GM11168 (cell line): ENCODE results near the gene ZNF586.
"Not testable (repeated sequence)": the region's sequence is repeated elsewhere in the genome, so short reads cannot be mapped to it uniquely, and the experiment has no call there.

Experiments
- in situ Hi-C: fragments of 300-500 bp; cut with MboI; formaldehyde crosslinking; loops from one replicate; pipeline ENCODE4 v1.12.0; 2022; ENCODE audit warnings: low sequenced_read_pairs; ENCODE audit not compliant: unreplicated experiment

The ZNF586 gene

DNA sequence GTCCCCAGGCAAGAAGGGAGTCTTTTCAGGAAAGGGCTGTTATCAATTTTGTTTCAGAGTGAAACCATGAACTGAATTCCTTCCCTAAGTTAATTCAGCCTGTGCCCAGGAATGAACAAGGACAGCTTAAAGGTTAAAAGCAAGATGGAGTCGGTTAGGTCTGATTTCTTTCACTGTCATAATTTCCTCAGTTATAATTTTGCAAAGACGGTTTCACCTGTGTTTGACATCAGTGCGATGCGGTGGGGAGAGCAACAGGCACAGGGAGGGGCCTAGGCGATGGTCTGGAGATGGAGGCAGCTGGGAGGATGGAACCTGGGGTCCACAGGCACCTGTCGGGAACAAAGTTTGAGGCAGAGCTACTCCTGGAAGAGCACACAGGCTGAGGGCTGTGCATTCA lies 51.1 kb downstream of the ZNF586 start:
- in situ Hi-C loops: no loop called here

DNA sequence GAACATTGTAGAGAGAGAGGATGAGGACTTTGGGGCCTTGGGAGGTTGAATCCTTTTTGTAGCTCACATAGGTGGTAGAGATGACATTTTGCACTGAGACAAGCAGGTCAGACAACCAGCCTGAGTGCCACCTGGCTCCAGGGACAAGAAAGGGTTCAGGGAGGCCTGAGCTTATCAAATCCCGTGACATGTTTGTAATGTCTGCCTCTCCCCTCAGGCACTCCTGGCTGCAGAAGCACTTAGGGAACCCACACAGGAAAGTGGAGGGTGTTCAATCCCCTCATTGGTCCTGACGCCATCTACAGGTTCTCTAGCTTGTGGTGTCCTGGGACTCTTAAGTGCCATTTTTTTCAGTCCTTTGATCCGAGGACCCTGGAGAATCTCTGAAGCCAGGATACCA lies 51.6 kb downstream of the ZNF586 start:
- in situ Hi-C loops: not testable (repeated sequence)

DNA sequence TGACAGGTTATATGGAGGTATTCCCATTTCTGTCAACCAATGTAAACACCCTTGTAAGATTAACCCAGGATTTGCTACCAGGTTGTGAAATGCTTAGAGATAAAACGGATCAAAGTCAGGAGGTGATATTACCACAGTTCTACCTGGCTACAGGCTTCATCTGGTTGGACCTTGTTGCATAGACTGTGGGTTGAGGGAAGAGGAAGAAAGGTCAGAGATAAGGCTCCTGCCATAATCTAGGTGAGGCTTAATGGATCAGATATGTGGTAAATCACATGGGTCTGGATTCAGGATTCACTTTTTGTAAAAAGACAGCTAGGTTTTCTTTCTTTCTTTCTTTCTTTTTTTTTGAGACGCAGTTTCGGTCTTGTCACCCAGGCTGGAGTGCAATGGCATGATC lies 52.0 kb downstream of the ZNF586 start:
- in situ Hi-C loops: not testable (repeated sequence)

DNA sequence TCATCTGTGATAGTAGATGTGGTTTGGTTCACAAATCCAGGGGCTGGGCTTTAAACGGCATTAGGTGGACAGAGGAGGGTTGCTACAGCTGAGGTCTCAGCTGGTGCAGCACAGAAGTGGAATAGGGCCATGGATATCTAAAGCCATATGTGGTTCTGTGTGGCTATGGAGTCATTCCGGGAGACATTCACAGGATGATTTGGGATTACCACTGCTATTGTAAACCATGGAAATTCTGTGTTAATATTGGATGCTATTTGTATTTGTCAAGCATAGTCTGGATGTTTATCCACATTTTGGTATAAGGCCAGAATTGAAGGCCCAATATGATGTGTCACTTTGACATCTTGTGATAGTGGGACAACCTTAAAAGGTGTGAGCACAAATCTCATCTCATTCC lies 53.7 kb downstream of the ZNF586 start:
- in situ Hi-C loops: not testable (repeated sequence)

DNA sequence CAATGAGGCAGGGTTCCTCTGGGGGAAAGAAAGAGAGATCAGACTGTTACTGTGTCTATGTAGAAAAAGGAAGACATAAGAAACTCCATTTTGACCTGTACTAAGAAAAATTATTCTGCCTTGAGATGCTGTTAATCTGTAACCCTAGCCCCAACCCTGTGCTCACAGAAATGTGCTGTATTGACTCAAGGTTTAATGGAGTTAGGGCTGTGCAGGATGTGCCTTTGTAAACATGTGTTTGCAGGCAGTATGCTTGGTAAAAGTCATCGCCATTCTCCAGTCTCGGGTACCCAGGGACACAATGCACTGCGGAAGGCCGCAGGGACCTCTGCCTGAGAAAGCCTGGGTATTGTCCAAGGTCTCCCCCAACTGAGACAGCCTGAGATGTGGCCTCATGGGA lies 54.1 kb downstream of the ZNF586 start:
- in situ Hi-C loops: not testable (repeated sequence)

DNA sequence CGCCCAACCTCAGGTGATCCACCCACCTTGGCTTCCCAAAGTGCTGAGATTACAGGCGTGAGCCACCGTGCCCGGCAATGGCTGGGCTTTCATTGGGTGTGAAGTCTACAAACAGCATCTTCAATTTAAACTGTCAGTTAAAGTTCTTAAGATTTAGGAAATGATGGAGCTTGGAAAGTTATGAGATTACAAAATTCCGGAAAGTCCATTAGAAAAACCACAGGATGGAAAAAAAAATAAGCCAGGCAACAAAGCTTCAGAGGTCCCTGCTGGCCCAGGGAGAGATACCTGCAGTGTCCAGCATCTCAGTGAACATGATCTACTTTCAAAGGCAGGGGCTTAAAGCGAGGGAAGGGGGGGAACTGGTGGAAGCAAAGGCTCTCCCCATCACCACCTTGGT lies 56.0 kb downstream of the ZNF586 start:
- in situ Hi-C loops: no loop called here

DNA sequence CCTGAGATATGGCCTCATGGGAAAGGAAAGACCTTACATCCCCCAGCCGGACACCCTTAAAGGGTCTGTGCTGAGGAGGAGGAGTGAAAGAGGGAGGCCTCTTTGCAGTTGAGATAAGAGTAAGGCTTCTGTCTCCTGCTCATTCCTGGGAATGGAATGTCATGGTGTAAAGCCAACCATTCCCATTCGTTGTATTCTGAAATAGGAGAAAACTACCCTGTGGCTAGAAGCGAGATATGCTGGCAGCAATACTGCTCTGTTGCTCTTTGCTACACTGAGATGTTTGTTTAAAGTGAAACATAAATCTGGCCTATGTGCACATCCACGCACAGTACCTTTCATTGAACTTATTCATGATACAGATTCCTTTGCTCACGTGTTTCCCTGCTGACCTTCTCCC lies 59.8 kb downstream of the ZNF586 start:
- in situ Hi-C loops: no loop called here

DNA sequence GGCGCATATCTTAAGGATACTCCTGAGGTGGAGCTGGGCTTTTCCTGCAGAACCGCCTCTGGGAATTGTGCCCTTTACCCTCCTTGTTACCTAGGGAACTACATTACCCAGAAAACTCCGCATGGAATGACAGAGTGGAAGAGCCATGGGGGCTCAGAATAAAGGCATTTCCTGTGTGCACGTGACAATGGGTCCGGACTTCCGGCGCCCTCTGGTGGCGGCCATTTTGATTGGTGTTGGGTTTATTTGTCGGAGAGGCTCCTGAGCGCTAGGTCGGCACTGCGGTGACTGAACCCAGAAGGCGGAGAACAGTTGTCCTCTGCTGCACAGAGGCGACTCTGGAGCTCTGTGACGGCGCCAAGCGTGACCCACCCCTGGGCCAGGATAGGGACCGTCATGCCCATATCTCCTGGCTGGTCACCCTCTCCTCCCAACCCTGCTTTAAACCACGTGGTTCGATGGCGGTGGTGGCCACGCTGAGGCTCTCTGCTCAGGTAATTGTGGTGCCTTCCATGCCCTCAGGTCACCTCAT lies 60.7 kb downstream of the ZNF586 start, which contains the start of gene ZNF587B:
TSS of gene ZNF587B (plus strand) at position 229 of the 532 bp plus-strand sequence. CDS start at position 459, 230 bp downstream.
- in situ Hi-C loops: no loop called here
